KMS-11 (cell line): Measurements from ENCODE around the gene FRAS1.

ENCODE experiments used
- H2AFZ ChIP-seq: fragments of 200-600 bp; sonication (generic); 2 replicates; pipeline ENCODE4 v1.6.1; 2016; ENCODE audit warnings: antibody characterized with exemption, mixed run types, low read depth
- H3K27ac ChIP-seq: fragments of 200-600 bp; sonication (generic); 2 replicates; pipeline ENCODE4 v1.6.1; 2016; ENCODE audit warnings: mild to moderate bottlenecking, mixed run types
- H3K27me3 ChIP-seq: fragments of 200-600 bp; sonication (generic); 2 replicates; pipeline ENCODE4 v1.6.1; 2017; ENCODE audit warnings: mild to moderate bottlenecking, low read depth, mixed run types, moderate library complexity; ENCODE audit not compliant: insufficient read depth
- H3K36me3 ChIP-seq: fragments of 200-600 bp; sonication (generic); 2 replicates; pipeline ENCODE4 v1.6.1; 2017; ENCODE audit warnings: mild to moderate bottlenecking, mixed run types; ENCODE audit not compliant: insufficient read depth
- H3K4me1 ChIP-seq: fragments of 200-600 bp; sonication (generic); 2 replicates; pipeline ENCODE4 v1.6.1; 2016; ENCODE audit warnings: mild to moderate bottlenecking, low read depth, mixed run types; ENCODE audit not compliant: poor library complexity, severe bottlenecking
- H3K4me2 ChIP-seq: fragments of 200-600 bp; sonication (generic); 2 replicates; pipeline ENCODE4 v1.7.0; 2016; ENCODE audit warnings: mild to moderate bottlenecking, mixed run types
- H3K4me3 ChIP-seq: fragments of 200-600 bp; sonication (generic); IDR thresholded peaks from 2 replicates; pipeline ENCODE4 v1.6.1; 2017; ENCODE audit warnings: low read depth, low read length, mixed read lengths; ENCODE audit not compliant: insufficient read depth
- H3K79me2 ChIP-seq: fragments of 200-600 bp; sonication (generic); 2 replicates; pipeline ENCODE4 v1.6.1; 2016; ENCODE audit warnings: low read depth, mixed run types; ENCODE audit not compliant: insufficient read depth
- H3K9ac ChIP-seq: fragments of 200-600 bp; sonication (generic); 2 replicates; pipeline ENCODE4 v1.6.1; 2016; ENCODE audit warnings: mild to moderate bottlenecking, mixed run types
- H4K20me1 ChIP-seq: fragments of 200-600 bp; sonication (generic); 2 replicates; pipeline ENCODE4 v1.6.1; 2016; ENCODE audit warnings: mild to moderate bottlenecking, mixed run types; ENCODE audit not compliant: insufficient read depth
- CTCF ChIP-seq: fragments of 200-600 bp; sonication (generic); conservative IDR thresholded peaks from 2 replicates; pipeline ENCODE4 v1.6.1; 2017; ENCODE audit warnings: low read depth, mild to moderate bottlenecking, antibody characterized with exemption, low read length, moderate library complexity, mixed read lengths

Gene FRAS1

GRCh38 chr4:78361621-78362120 is 304.5 kb downstream of the FRAS1 start:
- Histone ChIP-seq H3K36me3 (no peaks in the 10 kb centered on the region), H3K27me3 (no peaks in the 10 kb centered on the region), H3K27ac (no peak overlapping the region), H4K20me1 (no peaks in the 10 kb centered on the region), H2AFZ (no peak overlapping the region), H3K4me2 (no peak overlapping the region), H3K4me1 (no peaks in the 10 kb centered on the region), H3K9ac (no peak overlapping the region), H3K79me2 (no peaks in the 10 kb centered on the region), H3K4me3 (no peak overlapping the region)
- TF ChIP-seq CTCF: no peak

- Histone ChIP-seq H3K9ac (no peak overlapping the region), H3K4me1 (no peaks in the 10 kb centered on the region), H3K27ac (no peak overlapping the region), H3K27me3 (no peaks in the 10 kb centered on the region), H3K4me2 (no peak overlapping the region), H3K36me3 (no peaks in the 10 kb centered on the region), H3K79me2 (no peaks in the 10 kb centered on the region), H3K4me3 (no peak overlapping the region), H2AFZ (no peak overlapping the region), H4K20me1 (no peaks in the 10 kb centered on the region)
- no peak for TF ChIP-seq CTCF
Measured at GRCh38 chr4:78362310-78362709, 305.2 kb downstream of the FRAS1 start.

DNA sequence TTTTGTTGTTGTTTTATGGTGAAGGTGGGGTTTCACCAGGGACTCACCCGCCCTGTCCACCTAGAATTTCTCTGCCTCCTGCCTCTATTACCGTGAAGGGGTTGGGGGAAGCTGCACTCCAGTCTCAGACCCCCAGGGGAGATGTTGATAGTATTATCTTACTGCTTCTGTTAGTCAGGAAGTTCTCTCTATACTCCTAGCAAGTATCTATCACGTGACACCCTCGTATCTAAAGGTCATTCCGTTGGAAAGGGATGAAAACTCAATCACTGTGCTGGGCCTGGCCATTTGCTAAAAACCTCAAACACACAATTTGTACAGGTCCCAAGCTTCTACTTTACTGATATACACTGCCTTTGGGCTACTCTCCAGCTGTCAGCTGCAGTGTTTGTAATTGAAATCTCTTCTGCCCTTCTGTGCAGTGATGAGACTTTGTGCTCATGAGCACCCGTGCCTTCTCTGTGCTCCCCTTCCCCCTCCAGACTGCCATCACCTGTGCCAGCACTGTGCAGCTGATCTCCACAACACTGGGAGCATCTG is 306.0 kb downstream of the FRAS1 start:
- H3K79me2 ChIP-seq: no peaks in the 10 kb centered on the region
- no peak overlapping the region for H3K4me3 ChIP-seq
- no peak overlapping the region for H2AFZ ChIP-seq
- H3K27ac ChIP-seq: no peak overlapping the region
- H3K4me2 ChIP-seq: no peak overlapping the region
- no peak overlapping the region for H3K9ac ChIP-seq
- H3K27me3 ChIP-seq: no peaks in the 10 kb centered on the region
- no peak for TF ChIP-seq CTCF
- no peaks in the 10 kb centered on the region for H3K4me1 ChIP-seq
- no peaks in the 10 kb centered on the region for H4K20me1 ChIP-seq
- no peaks in the 10 kb centered on the region for H3K36me3 ChIP-seq

GRCh38 chr4:78369679-78370078 is 312.6 kb downstream of the FRAS1 start:
- Histone ChIP-seq H3K36me3 (no peaks in the 10 kb centered on the region), H3K27me3 (no peaks in the 10 kb centered on the region), H3K4me3 (no peak overlapping the region), H3K4me1 (no peaks in the 10 kb centered on the region), H3K79me2 (no peaks in the 10 kb centered on the region), H3K27ac (no peak overlapping the region), H2AFZ (no peak overlapping the region), H4K20me1 (no peaks in the 10 kb centered on the region), H3K9ac (no peak overlapping the region), H3K4me2 (no peak overlapping the region)
- TF ChIP-seq CTCF: no peak
